ENCODE data around the gene DMRTA1.
"Not testable (repeated sequence)": the region's sequence is repeated elsewhere in the genome, so short reads cannot be mapped to it uniquely, and the experiment has no call there.

DMRTA1 gene

GRCh38 chr9:22446589-22446949 is at the start of gene DMRTA1:
TSS of gene DMRTA1 (plus strand) at chr9:22446824. CDS start at chr9:22447066, 242 bp downstream.
- DNase-seq (ENCODE audit: low read depth in 1 of 2, low spot score in 1 of 2) = peak in 1 of 2 donors; percentile 3

DNA sequence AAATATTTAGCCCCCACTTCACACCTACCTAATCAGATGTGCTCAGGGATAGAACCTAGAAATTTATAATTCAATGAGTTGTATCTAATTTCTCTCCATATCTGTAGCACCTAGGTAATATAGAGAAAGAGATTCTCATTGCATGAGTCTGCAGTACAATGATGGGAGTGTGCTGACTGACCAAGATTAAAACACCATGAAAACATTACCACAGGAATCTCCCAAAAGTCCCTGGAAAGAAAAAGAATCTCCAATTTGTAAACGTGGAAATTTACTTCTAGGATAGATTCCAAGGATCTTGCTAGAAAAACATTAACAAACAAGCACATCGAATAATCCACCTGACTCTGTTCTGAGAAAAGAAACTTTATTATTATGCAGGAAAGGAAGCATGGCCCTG is 45.0 kb upstream of the DMRTA1 start:
- DNase-seq (ENCODE audit: low read depth in 1 of 2, low spot score in 1 of 2) = no peak

DNA sequence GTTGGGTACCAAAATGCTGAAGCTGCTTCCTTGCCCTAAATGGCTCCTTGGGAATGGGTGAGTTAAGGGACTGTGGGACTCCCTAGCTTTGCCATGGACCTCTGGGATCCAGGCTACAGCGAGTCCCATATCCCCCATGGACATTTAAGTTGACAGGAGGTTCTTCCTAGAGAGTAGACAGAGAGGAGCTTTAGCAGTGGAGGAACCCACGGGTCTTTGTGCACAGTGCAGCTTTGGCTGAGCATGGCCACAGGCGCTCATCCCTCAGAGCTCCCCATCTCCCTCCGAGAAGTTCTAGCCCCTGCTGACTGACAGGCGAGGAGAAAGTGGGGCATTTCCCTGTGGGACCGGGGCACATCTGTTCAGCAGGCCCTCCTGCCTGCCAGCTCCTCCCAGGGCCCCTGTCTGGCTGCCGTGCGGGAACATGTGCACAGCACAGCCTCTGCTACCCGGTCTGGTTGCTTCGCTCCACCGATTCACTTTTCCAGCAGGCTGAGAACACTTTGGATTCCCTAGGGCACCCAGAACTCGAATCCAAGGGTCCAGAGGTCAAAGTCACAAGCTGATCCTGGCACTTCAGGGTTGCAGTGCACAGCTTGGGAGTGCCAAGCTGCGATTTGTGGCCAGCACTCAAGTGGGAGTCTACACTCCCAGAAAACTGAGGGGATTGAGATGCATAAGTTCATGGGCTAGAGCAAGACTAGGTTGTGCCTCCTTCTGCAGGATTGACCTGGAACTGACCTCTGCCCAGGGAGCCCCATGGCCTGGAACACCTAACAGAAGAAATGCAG is 40.6 kb upstream of the DMRTA1 start:
- no peak for DNase-seq (ENCODE audit: low read depth in 1 of 2, low spot score in 1 of 2)

GRCh38 chr9:22413884-22414283 is 32.7 kb upstream of the DMRTA1 start:
- no peak for DNase-seq (ENCODE audit: low read depth in 1 of 2, low spot score in 1 of 2)

- DNase-seq (ENCODE audit: low read depth in 1 of 2, low spot score in 1 of 2) = no peak
Measured at GRCh38 chr9:22415941-22416691, 30.5 kb upstream of the DMRTA1 start.

- no peak for DNase-seq (ENCODE audit: low read depth in 1 of 2, low spot score in 1 of 2)
Measured at GRCh38 chr9:22416692-22417060, 29.9 kb upstream of the DMRTA1 start.

GRCh38 chr9:22423566-22423965 is 23.1 kb upstream of the DMRTA1 start:
- no peak for DNase-seq (ENCODE audit: low read depth in 1 of 2, low spot score in 1 of 2)

DNA sequence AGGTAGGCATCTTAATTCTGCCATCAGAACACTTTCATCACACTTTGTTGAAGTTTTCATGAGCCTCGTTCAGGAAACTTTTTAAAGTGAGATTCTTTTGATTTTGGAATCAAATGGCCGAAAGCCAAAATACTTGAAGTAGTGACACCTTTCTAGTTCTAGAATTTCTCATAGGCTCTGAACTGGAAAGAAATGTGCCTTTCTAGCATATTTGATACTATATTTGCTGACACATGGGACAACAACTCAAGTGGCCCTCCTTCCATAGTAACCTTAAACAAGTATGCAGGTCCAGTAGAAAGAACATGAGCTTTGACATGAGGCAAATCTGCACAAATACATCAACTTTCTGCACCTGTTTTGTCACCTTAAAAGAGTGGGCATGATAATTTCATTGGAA is 22.0 kb upstream of the DMRTA1 start:
- no peak for DNase-seq (ENCODE audit: low read depth in 1 of 2, low spot score in 1 of 2)

GRCh38 chr9:22425551-22425950 is 21.1 kb upstream of the DMRTA1 start:
- DNase-seq (ENCODE audit: low read depth in 1 of 2, low spot score in 1 of 2) = no peak

DNA sequence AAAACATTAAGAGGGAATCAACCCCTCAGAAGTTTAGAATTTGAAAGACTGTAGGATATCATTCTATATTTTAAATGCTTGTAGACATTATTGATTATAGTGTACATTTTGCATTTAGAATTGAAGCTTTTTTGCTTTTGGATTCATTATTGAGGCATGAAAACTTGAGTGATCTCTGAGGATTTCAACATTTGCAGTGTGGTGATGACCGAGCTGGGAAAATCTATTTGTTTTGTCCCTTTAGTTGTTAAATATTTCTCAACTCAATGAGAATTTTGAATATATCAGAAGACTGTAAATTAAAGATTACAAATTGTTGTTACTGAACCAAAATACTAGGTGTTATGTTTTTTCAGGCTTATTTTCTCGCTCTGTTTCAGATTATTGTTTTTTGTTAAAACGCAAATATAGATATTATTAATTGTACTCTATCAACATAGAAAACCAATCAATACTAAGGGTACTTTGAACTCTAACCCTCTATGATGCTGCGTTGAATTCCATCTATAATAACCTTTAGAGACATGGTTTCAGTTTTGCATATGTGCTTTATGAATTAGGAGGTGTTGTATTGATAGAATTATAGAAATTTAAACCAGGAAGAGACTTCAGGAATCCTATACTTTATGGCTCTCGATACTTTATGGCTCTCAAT is 19.3 kb upstream of the DMRTA1 start:
- no peak for DNase-seq (ENCODE audit: low read depth in 1 of 2, low spot score in 1 of 2)

DNA sequence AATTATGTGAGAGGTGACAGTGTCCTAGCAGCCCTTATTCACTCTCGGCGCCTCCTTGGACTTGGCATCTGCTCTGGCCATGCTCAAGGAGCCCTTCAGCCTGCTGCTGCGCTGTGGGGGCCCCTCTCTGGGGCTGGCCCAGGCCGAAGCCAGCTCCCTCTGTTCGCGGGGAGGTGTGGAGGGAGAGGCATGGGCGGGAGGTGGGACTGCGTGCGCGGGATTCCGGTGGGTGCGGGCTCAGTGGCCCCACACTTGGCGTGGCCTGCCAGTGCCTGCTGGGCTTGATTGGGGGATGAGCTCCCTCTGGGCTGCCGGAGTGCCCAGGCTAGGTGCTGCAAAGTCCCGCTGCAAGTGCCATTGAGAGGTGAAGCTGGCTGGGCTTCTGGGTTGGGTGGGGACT is 12.9 kb upstream of the DMRTA1 start:
- DNase-seq (ENCODE audit: low read depth in 1 of 2, low spot score in 1 of 2) = no peak

DNA sequence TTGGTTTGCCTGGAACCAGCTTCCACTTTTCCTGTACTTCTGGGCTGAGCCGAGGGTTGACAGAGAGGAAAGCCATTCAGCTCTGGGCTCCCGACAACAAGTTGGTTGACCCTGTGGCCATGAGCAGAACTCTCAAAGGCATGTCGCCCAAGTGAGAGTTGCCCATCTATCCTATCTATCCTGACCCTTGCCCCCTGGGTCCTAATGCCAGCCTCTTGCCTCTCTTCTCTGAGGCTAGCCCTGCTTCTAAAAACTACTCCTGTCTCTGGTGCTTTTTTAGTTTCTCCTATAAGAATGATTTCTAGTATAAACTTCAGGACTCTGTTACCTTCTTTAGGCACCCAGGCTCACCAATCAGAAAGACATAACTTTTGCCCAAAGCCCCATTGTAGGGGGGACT is 11.4 kb upstream of the DMRTA1 start:
- DNase-seq (ENCODE audit: low read depth in 1 of 2, low spot score in 1 of 2) = not testable (repeated sequence)

- not testable (repeated sequence) for DNase-seq (ENCODE audit: low read depth in 1 of 2, low spot score in 1 of 2)
Measured at GRCh38 chr9:22437461-22438067, 9.1 kb upstream of the DMRTA1 start.

GRCh38 chr9:22440841-22441240 is 5.8 kb upstream of the DMRTA1 start:
- no peak for DNase-seq (ENCODE audit: low read depth in 1 of 2, low spot score in 1 of 2)

- DNase-seq (ENCODE audit: low read depth in 1 of 2, low spot score in 1 of 2) = peak in 1 of 2 donors; percentile 26
Measured at GRCh38 chr9:22446950-22447617, 460 bp downstream of the DMRTA1 start.

DNA sequence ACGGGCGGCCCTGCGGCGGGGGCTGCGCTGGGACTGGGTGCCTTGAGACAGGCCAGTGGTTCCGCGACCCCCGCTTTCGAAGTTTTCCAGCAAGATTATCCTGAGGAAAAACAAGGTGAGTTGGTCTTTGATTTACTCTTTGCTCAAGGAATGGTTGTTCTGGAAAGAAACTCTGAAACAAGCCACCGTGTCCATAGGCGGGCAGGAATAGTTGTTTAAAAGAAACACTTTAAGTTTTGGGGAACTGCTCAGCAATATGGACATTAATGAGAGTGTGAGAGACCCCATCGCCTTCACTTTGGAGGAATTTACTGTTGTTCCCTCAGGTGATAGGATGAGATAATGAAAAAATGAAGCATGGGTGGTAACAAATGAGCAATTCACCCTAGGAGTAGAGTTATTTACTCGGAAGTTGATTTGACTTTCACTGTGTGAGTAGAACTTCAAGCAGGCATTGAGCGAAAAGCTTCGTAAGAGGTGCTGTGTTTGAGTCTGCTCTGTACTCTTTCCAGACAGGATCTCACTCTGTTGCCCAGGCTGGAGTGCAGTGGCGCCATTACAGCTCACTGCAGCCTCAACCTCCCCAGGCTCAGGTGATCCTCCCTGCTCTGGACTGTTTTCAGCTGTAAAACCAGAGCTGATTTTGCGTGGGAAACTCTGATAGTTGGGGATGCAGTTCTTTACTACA is 1.1 kb downstream of the DMRTA1 start:
- DNase-seq (ENCODE audit: low read depth in 1 of 2, low spot score in 1 of 2) = no peak

DNA sequence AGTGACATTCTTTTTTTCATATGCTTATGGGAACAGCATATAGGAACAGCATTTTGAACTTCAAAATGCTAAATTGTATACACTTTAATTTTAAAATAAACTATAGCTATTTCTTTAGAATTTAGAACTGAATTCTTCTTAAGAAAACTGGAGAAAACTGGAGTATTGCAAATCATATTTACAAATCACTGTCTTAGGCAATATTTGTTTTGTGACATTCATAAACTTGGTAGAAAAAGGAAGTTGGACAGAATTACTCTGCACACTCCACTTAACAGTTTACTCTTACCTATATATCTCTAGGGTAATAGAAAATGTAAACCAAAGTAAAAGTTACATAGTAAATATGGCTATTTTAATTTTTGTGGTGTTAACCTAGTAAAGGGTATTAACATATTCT is 3.1 kb downstream of the DMRTA1 start:
- no peak for DNase-seq (ENCODE audit: low read depth in 1 of 2, low spot score in 1 of 2)

GRCh38 chr9:22452415-22453010 is 5.9 kb downstream of the DMRTA1 start:
- DNase-seq (ENCODE audit: low read depth in 1 of 2, low spot score in 1 of 2) = peak in 1 of 2 donors; percentile 37

- no peak for DNase-seq (ENCODE audit: low read depth in 1 of 2, low spot score in 1 of 2)
Measured at GRCh38 chr9:22454016-22454415, 7.4 kb downstream of the DMRTA1 start.

DNA sequence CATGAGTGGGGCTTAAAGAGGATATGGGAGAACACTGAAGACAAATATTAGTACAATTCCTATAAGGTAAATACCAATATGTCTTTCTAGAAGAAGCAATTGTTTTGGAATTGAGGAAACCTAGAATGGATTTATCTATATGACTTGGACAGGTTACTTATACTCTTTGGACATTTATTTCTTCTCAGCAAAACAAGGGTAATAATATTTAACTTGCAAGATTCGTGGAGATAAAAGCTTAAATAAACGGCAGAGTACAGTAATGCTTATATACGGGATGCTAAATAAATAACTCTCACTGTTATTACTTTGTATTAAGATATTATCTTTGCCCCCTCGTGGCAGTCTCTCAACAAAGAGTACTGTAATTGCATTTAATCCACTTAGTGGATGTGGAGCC is 8.6 kb downstream of the DMRTA1 start:
- DNase-seq (ENCODE audit: low read depth in 1 of 2, low spot score in 1 of 2) = no peak
